ENCODE measurements around the gene GMDS. TPM values are rescaled to one million over a fixed set of nuclear protein-coding genes. Genes with fewer than 3 reads are reported as not detected.

GMDS gene
- total RNA-seq, 1 donor from 2014 or later: 34.0 TPM

- Mint-ChIP-seq H3K27ac (ENCODE audit: unreplicated experiment) (no peak overlapping the region), H3K4me1 (ENCODE audit: low read depth) (peaks cover 22% of the 10 kb centered on the region), H3K9me3 (ENCODE audit: low read depth) (no peaks in the 10 kb centered on the region), H3K36me3 (ENCODE audit: low read depth) (no peaks in the 10 kb centered on the region), H3K27me3 (ENCODE audit: low read depth) (no peaks in the 10 kb centered on the region), H3K4me3 (ENCODE audit: unreplicated experiment) (no peak overlapping the region)
- no peak for TF ChIP-seq CTCF (IDR thresholded peaks at IDR 0.05)
- no peak for DNase-seq (ENCODE audit: low spot score)
These were observed 580.2 kb downstream of the GMDS start for GRCh38 chr6:1665214-1665613.

DNA sequence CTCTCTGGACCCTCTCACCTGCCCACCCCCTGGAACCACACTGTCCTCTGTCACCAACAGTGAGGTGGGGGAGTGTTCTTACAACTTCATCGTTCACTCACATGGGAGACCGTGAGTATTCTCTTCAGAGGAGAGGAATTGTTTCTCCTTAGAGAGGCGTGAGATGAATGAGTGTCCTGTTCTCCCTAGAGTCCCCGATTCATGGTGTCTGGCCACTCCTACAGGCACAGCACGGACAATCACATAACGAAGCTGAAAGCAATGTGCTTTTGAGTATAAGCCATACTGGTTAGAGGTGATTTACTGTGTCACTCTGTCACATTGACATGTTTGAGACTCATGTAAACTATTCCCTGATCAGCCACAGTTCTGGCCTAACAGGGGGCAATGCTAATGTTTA lies 581.1 kb downstream of the GMDS start:
- H3K36me3 Mint-ChIP-seq (ENCODE audit: low read depth): no peaks in the 10 kb centered on the region
- peak overlapping the region; percentile 8 for H3K27ac Mint-ChIP-seq (ENCODE audit: unreplicated experiment)
- no peak overlapping the region for H3K4me3 Mint-ChIP-seq (ENCODE audit: unreplicated experiment)
- DNase-seq (ENCODE audit: low spot score): no peak
- H3K9me3 Mint-ChIP-seq (ENCODE audit: low read depth): no peaks in the 10 kb centered on the region
- peaks cover 21% of the 10 kb centered on the region for H3K4me1 Mint-ChIP-seq (ENCODE audit: low read depth)
- no peaks in the 10 kb centered on the region for H3K27me3 Mint-ChIP-seq (ENCODE audit: low read depth)
- TF ChIP-seq CTCF (IDR thresholded peaks at IDR 0.05): no peak

DNA sequence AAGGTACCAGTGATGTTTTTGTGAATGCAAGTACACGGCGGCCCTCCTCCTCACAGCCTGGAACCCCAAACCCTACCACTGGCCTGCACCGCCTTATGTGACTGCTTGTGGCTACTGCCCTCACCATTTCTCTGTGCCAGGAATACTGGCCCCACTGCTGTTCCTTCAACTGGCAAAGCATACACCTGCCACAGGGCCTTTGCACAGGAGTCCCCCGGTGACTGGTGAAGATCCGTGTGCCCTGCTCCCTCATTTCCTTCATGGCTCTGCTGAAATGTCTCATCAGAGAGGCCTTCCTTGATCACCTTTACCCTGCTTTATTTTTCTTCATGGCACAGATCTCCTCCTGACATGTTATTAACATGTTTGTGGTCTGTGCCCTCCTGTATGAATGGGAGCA lies 581.9 kb downstream of the GMDS start:
- Mint-ChIP-seq H3K9me3 (ENCODE audit: low read depth) (no peaks in the 10 kb centered on the region), H3K27me3 (ENCODE audit: low read depth) (no peaks in the 10 kb centered on the region), H3K4me1 (ENCODE audit: low read depth) (peaks cover 21% of the 10 kb centered on the region), H3K27ac (ENCODE audit: unreplicated experiment) (no peak overlapping the region), H3K4me3 (ENCODE audit: unreplicated experiment) (no peak overlapping the region), H3K36me3 (ENCODE audit: low read depth) (no peaks in the 10 kb centered on the region)
- DNase-seq (ENCODE audit: low spot score): no peak
- no peak for TF ChIP-seq CTCF (IDR thresholded peaks at IDR 0.05)

- H3K27ac Mint-ChIP-seq (ENCODE audit: unreplicated experiment): peak overlapping the region; percentile 39
- no peak for DNase-seq (ENCODE audit: low spot score)
- H3K4me3 Mint-ChIP-seq (ENCODE audit: unreplicated experiment): no peak overlapping the region
- H3K27me3 Mint-ChIP-seq (ENCODE audit: low read depth): no peaks in the 10 kb centered on the region
- no peaks in the 10 kb centered on the region for H3K9me3 Mint-ChIP-seq (ENCODE audit: low read depth)
- no peak for TF ChIP-seq CTCF (IDR thresholded peaks at IDR 0.05)
- H3K4me1 Mint-ChIP-seq (ENCODE audit: low read depth): peaks cover 21% of the 10 kb centered on the region
- H3K36me3 Mint-ChIP-seq (ENCODE audit: low read depth): no peaks in the 10 kb centered on the region
These were observed 582.9 kb downstream of the GMDS start for GRCh38 chr6:1662534-1662933.

DNA sequence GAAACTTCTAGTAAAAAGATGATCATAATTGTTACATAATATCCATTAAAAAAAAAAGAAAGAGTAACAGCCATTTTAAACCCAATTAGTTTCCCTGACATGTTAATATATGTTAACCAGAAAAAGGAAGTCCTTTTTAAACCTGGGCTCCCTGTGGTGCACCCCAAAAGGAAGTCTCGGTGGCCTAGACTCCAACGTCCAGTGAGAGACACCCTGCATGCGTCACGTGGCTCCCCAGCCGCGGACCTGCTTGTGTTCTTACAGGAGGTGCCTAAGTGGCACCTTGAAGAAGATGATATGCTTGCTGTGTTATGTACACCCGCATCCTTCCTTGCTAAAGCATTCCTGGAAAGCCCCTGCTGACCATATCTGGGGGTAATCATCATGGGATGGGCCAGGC lies 585.6 kb downstream of the GMDS start:
- Mint-ChIP-seq H3K9me3 (ENCODE audit: low read depth) (no peaks in the 10 kb centered on the region), H3K36me3 (ENCODE audit: low read depth) (no peaks in the 10 kb centered on the region), H3K27me3 (ENCODE audit: low read depth) (no peaks in the 10 kb centered on the region), H3K27ac (ENCODE audit: unreplicated experiment) (no peak overlapping the region), H3K4me3 (ENCODE audit: unreplicated experiment) (no peak overlapping the region), H3K4me1 (ENCODE audit: low read depth) (peaks cover 26% of the 10 kb centered on the region)
- TF ChIP-seq CTCF (IDR thresholded peaks at IDR 0.05): no peak
- no peak for DNase-seq (ENCODE audit: low spot score)
